ENCODE measurements around the gene MAN2B1.

- TF ChIP-seq GATA2 (IDR thresholded peaks at IDR 0.05; ENCODE audit: low read depth, low read length) = no peak
- TF ChIP-seq GATA3 (IDR thresholded peaks at IDR 0.05; ENCODE audit: low read depth, low read length) = no peak
These were observed 2.4 kb upstream of the MAN2B1 start for GRCh38 chr19:12668932-12669269.
